Erythroblast (primary cell): ENCODE data around the gene XDH.

Experiments used
- GATA1 ChIP-seq: IDR thresholded peaks from 2 replicates; pipeline ENCODE4 v1.6.1; 2011; ENCODE audit warnings: low read depth, mild to moderate bottlenecking, control low read depth, low read length, moderate library complexity
- POLR2A ChIP-seq: IDR thresholded peaks from 2 replicates; pipeline ENCODE4 v1.6.1; 2011; ENCODE audit warnings: mild to moderate bottlenecking, low read length

DNA sequence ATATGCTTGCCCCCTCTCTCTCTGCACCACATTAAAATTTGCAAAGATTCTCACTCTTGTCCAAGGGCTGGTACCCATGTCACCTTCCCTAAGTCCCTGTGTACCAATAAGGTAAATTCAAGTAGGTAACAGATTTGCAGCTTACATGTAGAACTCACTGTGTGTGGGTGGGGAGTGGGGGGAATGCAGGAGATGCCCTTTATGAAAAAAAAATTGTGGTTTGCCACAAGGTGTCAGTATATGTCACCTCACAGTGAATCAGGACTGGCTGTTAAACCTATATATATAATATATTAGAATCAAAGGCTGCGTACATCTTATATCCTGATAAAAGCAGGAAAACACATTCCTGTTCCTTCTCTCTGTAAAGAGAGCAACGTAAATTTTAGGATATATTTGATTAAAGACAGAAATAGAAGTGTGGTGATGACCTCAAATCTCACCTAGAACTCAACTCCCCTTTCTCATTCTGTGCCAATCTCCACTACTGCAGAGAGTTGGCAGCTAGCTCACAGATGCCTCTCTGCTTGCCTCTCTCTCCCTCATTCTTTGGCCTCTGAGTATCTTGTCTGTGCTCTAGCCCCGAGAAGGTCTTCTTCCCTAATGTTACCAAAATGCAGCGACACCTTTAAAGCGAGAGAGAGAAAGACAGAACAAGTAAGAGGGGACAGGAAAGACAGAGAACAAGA, 536 bp downstream of the XDH start:
- TF ChIP-seq POLR2A, result no peak
- TF ChIP-seq GATA1, result no peak
